MM.1S (cell line): ENCODE measurements around the gene CDH12.

Experiments
- CTCF ChIP-seq: fragments of 300-600 bp; sonication (generic); IDR thresholded peaks from 2 replicates; pipeline ENCODE4 v1.5.1; 2016; ENCODE audit warnings: antibody characterized with exemption, low read length, mixed read lengths
- EZH2 ChIP-seq: fragments of 300-600 bp; sonication (generic); optimal IDR thresholded peaks from 2 replicates; pipeline ENCODE3; 2017; ENCODE audit warnings: low read depth, mild to moderate bottlenecking, antibody characterized with exemption, low read length, mixed read lengths

GRCh38 chr5:22612928-22613327, 240.2 kb downstream of the CDH12 start:
- TF ChIP-seq CTCF (no peak), EZH2 (no peak)
